ENCODE results near the gene RAB21.

GRCh38 chr12:71730936-71731335 is 23.7 kb upstream of the RAB21 start:
- TF ChIP-seq CTCF (IDR thresholded peaks at IDR 0.05) (no peak), EP300 (IDR thresholded peaks at IDR 0.05) (no peak), POLR2A (IDR thresholded peaks at IDR 0.05) (no peak)
